Thymus (tissue), 11 donors: Measurements from ENCODE around the gene KNDC1. TPM values are rescaled to one million over a fixed set of nuclear protein-coding genes. Genes with fewer than 3 reads are reported as not detected.

Experiments
- DNase-seq, 9 donors: peaks; one replicate each; pipeline ENCODE4 v3.0.0-alpha.2; 2013; ENCODE audit warnings: low spot score in 9 of 9, low read depth in 6 of 9, missing footprints in 1 of 9
- H3K27ac ChIP-seq, 2 donors: one replicate each; pipeline ENCODE4 v1.5.1; 2013; ENCODE audit warnings: control low read depth in 1 of 2, low read depth in 1 of 2, low read length in 1 of 2, mild to moderate bottlenecking in 1 of 2, moderate library complexity in 1 of 2
- H3K27me3 ChIP-seq, 2 donors: one replicate each; pipeline ENCODE4 v1.5.1; 2013; ENCODE audit warnings: low read length in 1 of 2; ENCODE audit not compliant: control insufficient read depth in 2 of 2, insufficient read depth in 1 of 2
- H3K36me3 ChIP-seq, 2 donors: one replicate each; pipeline ENCODE4 v1.5.1; 2013; ENCODE audit warnings: low read length in 1 of 2, mild to moderate bottlenecking in 1 of 2, moderate library complexity in 1 of 2; ENCODE audit not compliant: control insufficient read depth in 2 of 2, insufficient read depth in 2 of 2
- H3K4me1 ChIP-seq, 2 donors: one replicate each; pipeline ENCODE4 v1.5.1; 2013; ENCODE audit warnings: low read length in 2 of 2; ENCODE audit not compliant: control insufficient read depth in 2 of 2, insufficient read depth in 2 of 2
- H3K4me3 ChIP-seq, 2 donors: one replicate each; pipeline ENCODE4 v1.5.1; 2013; ENCODE audit warnings: low read length in 2 of 2, control low read depth in 1 of 2, mild to moderate bottlenecking in 1 of 2
- H3K9me3 ChIP-seq, 2 donors: one replicate each; pipeline ENCODE4 v1.5.1; 2013; ENCODE audit warnings: low read length in 1 of 2, mild to moderate bottlenecking in 1 of 2; ENCODE audit not compliant: control insufficient read depth in 2 of 2, insufficient read depth in 1 of 2
- WGBS: extraction: QIAGEN DNeasy Blood & Tissue Kit; methylation state at CpG from one replicate; pipeline ENCODE4 v1.1.7; 2013; 5-methylcytosine and 5-hydroxymethylcytosine counted together
- polyA plus RNA-seq: library from polyadenylated mRNA; stranded (reverse); fragments of 200-250 nt; gene quantifications from one replicate; pipeline ENCODE4 v1.2.3, GENCODE V29; 2013
- total RNA-seq: library from RNA; stranded (reverse); fragments of 120-200 nt; gene quantifications from one replicate; pipeline ENCODE4 v1.2.4, GENCODE V29; 2013
- donor health status: healthy.

Gene KNDC1
- total and polyA plus RNA-seq, 2 donors = 0.02 to 0.19 TPM

GRCh38 chr10:133199992-133200611, 40.1 kb downstream of the KNDC1 start:
- H3K4me1 ChIP-seq = no peaks in the 10 kb centered on the region
- H3K27ac ChIP-seq = no peak overlapping the region
- H3K36me3 ChIP-seq = no peaks in the 10 kb centered on the region
- H3K4me3 ChIP-seq = no peak overlapping the region
- H3K9me3 ChIP-seq = no peaks in the 10 kb centered on the region
- H3K27me3 ChIP-seq = no peaks in the 10 kb centered on the region
- WGBS = 81% methylated on average over 38 of the region's 38 CpGs
- no peak for DNase-seq

DNA sequence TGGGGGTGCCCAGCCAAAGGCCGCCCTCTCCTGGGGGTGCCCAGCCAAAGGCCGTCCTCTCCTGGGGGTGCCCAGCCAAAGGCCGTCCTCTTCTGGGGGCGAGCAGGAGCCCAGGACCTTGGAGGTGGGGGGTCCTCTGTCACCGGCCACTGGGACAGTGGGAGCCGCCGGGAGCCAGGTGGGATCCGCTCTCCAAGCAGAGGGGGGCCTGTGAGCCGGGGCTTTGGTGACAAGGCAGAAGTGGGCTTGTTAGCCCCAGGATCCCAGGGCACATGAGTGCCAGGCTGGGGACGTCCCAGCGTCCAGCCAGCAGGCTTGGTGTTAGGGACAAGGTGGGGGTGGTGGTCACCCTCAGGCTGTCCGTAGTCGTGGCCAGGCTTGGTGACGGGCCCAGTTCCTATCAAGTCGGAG, 40.6 kb downstream of the KNDC1 start:
- Histone ChIP-seq H3K4me1 (no peaks in the 10 kb centered on the region), H3K9me3 (no peaks in the 10 kb centered on the region), H3K36me3 (no peaks in the 10 kb centered on the region), H3K4me3 (no peak overlapping the region), H3K27ac (no peak overlapping the region), H3K27me3 (no peaks in the 10 kb centered on the region)
- 94% methylated on average over 15 of the region's 15 CpGs for WGBS
- DNase-seq = no peak

DNA sequence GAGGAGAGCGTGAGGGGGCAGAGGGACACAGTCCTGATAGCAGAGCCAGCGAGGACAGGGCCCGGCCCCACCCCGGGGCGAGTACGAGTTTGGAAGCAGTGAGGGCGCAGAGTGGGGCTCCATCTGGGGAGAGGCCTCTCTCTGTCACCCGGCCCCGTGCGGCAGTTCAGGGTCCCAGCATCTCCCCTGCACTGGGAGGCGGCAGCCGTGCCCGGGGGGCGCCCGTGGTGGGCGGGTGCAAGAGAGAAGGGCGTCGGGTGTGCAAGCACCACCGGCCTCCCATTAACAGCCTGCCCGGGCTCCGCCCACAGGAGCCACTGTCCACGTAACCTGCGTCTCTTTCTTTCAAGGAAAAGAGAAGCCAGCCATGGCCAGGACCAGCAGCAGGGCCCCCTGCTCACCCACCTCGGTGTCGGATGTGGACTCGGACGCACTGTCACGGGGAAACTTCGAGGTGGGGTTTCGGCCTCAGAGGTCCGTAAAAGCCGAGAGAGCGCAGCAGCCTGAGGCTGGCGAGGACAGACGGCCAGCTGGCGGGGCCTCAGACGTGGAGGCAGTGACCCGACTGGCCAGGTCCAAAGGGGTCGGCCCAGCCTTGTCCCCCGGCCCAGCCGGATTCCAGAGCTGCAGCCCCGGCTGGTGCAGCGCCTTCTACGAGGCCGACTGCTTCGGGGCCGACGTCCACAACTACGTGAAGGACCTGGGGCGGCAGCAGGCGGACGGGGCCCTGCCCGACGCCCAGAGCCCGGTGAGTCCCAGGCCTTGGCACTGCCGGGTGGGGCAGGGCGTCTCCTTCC, 41.3 kb downstream of the KNDC1 start:
- DNase-seq = no peak
- Histone ChIP-seq H3K9me3 (no peaks in the 10 kb centered on the region), H3K4me3 (no peak overlapping the region), H3K4me1 (no peaks in the 10 kb centered on the region), H3K27me3 (no peaks in the 10 kb centered on the region), H3K36me3 (no peaks in the 10 kb centered on the region), H3K27ac (no peak overlapping the region)
- 94% methylated on average over 57 of the region's 57 CpGs for WGBS

DNA sequence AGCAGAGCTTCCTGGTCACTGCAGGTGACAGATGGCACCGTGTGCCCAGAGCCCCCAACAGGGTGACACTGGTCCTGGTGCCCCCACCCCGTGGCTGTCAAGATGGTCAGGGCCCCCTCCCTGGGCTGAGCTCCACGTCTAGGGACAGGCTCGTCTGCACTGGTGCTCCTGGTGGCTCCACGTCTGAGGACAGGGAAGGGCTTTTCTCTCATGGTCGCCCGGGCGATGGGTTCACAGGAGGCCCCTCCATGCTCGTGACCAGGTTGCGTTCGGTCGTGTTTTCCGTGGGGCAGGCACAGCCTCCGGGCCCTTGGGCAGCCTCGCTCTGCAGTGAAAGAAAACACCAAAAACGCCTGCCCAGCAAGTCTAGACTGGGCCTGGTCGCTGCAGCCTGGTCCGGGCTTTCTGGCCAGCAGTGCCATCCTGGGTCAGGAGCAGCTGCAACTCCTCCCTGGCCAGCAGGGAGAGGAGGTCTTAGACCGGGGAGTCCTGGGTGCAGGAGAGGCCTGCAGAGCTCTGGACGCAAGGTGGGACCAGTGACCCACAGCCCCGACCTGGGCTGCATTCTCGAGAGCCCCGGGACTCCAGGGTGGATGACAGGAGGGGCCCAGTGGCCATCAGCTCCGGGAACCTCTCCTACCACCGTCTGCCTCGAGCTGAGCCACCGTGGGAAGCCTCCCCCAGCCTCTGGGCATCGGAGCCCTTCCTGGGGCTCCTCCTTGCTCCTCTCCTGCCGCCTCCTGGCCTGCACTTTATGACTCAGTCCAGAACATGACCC, 42.1 kb downstream of the KNDC1 start:
- WGBS = 88% methylated on average over 29 of the region's 29 CpGs
- Histone ChIP-seq H3K27ac (no peak overlapping the region), H3K27me3 (no peaks in the 10 kb centered on the region), H3K9me3 (no peaks in the 10 kb centered on the region), H3K4me3 (no peak overlapping the region), H3K36me3 (no peaks in the 10 kb centered on the region), H3K4me1 (no peaks in the 10 kb centered on the region)
- no peak for DNase-seq

GRCh38 chr10:133202778-133203651, 43.0 kb downstream of the KNDC1 start:
- no peak for DNase-seq

DNA sequence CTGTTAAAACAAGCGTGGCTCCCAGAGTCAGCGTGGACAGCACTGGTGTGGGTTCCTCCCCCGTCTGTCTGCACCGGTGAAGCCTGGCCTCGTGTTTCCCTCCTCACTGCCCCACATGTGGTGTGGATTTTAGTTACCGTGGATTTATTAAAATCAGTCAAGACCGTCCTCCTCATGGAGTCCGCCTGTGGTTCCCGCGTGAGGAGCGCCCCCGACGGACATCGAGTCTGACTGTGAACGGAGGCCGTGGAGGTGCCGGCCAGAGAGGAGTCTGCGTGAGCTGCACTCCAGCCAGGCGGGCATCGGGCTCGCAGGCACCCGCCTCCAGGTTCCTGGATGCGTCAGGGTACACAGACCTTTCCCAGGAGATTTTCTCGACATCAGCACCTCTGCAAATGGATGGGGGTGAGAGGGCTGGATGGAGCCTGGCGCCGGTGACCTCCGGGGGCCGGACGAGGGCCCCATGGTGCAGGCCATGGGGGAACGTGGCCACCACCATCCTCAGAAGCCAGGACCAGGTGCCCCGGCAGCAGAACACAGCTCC, 43.7 kb downstream of the KNDC1 start:
- H3K36me3 ChIP-seq = no peaks in the 10 kb centered on the region
- H3K27ac ChIP-seq = no peak overlapping the region
- DNase-seq = no peak
- H3K4me3 ChIP-seq = no peak overlapping the region
- H3K9me3 ChIP-seq = no peaks in the 10 kb centered on the region
- no peaks in the 10 kb centered on the region for H3K4me1 ChIP-seq
- 90% methylated on average over 31 of the region's 31 CpGs for WGBS
- H3K27me3 ChIP-seq = no peaks in the 10 kb centered on the region

More at GRCh38 chr10:133202778-133203651, 43.0 kb downstream of the KNDC1 start:
- H3K4me3 ChIP-seq = no peak overlapping the region
- no peaks in the 10 kb centered on the region for H3K4me1 ChIP-seq
- H3K27ac ChIP-seq = no peak overlapping the region
- H3K9me3 ChIP-seq = no peaks in the 10 kb centered on the region
- 90% methylated on average over 59 of the region's 62 CpGs for whole genome bisulfite sequencing
- no peaks in the 10 kb centered on the region for H3K27me3 ChIP-seq
- no peaks in the 10 kb centered on the region for H3K36me3 ChIP-seq

- DNase-seq = no peak
- Histone ChIP-seq H3K27me3 (no peaks in the 10 kb centered on the region), H3K36me3 (no peaks in the 10 kb centered on the region), H3K27ac (no peak overlapping the region), H3K4me3 (no peak overlapping the region), H3K4me1 (no peaks in the 10 kb centered on the region), H3K9me3 (no peaks in the 10 kb centered on the region)
- 94% methylated on average over 38 of the region's 38 CpGs for WGBS
These were observed 44.4 kb downstream of the KNDC1 start for GRCh38 chr10:133204226-133205015.

DNA sequence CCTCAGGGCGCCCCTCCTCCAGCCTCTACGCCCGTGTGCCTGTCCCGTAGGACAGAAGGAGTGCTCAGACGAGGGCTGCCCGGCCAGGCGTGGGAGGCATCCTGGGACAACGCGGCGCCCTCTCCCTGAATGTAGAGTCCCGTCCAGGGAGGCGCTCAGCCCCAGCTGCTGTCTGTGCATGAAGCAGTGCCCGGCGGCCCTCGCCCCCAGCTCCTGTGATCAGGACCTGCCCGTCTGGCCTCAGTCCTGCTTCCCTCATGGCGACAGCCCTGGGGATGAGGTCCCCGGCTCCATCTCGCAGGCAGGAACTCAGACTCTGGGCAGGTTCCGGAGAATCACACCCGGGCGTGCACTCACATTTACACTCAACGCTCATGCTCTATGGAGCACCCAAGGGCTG, 45.1 kb downstream of the KNDC1 start:
- no peak overlapping the region for H3K27ac ChIP-seq
- H3K9me3 ChIP-seq = no peaks in the 10 kb centered on the region
- no peak overlapping the region for H3K4me3 ChIP-seq
- WGBS = 91% methylated on average over 23 of the region's 23 CpGs
- DNase-seq = no peak
- no peaks in the 10 kb centered on the region for H3K4me1 ChIP-seq
- no peaks in the 10 kb centered on the region for H3K27me3 ChIP-seq
- no peaks in the 10 kb centered on the region for H3K36me3 ChIP-seq
